Measurements from ENCODE around the gene HOMER2.
"Not testable (repeated sequence)": the region's sequence is repeated elsewhere in the genome, so short reads cannot be mapped to it uniquely, and the experiment has no call there.

The HOMER2 gene

DNA sequence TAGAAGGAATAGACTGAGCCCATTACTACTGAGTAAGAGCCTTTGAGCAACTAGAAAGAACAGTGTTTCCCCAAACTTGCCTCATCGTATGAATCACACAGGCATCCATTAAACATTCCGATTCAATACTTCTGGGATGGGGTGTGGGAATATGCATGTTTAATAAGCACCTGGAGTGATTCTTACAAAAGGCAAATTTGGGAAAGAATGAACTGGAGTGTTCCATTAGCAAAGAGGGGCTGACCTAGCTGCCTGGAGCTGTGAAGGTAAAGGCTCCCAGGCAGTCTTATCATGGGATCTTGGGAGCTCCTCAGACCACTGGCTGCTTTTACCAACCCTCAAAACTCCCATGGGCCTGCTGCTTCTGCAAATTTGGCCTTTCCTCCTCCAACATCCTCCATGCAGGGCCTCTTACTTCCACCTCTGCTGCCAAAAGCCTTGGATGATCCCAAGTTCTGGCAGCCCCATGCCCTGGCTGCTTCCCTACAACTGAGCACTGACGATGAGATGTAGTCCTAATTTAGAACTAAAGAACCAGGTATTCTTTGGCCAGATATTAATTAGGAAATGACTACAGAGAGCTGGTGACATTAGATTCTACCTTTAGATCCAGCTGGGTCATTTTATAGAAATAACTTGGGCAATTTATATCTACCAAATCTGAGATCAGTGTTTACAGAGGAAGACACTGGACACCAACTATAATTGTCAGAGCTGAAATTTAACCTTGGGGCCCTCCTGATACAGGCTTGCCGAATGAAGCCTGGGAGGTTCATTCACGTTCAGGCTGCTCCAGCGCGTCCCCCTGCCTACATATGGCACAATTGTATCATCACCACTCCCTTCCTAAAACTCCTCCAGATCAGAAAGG lies 11.2 kb upstream of the HOMER2 start:
- DNase-seq = no peak

DNA sequence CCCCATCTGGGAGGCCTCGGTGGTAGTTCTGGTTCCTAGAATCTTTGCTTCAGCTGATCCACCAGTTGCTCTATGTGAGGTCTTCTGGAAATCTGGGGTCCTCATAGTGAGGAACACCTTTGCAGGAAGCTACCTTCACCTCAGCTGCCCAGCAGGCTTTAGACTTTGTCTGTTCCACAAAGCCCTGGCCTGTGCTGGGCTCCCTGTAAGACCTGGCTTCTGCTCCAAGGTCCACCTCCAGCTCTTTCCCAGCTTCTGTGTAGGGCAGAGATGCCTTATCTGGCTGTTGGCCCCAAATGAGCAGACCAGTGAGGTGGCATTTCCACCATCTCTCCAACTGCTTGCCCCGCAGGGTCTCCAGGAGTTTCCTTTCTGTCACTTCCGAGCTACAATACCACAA lies 8.2 kb upstream of the HOMER2 start:
- no peak for DNase-seq

DNA sequence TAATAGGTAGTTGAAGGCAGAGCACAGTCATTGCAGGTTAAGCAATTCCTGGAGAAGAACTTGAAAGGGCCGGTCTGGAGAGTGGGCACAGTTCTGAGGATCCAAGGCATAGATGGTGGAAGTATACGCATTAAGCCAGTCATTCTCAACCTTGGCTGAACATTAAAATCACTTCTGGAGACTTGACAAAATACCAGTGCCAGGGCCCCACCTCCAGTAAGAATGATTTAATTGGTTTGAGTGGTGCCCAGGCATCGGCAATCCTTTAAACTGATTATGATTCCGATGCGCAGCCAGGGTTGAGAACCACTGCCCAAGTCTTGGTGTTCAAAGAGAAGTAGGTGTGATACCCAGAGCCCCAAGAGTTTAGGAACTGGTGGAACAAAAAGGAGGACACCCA lies 6.9 kb upstream of the HOMER2 start:
- DNase-seq = no peak

DNA sequence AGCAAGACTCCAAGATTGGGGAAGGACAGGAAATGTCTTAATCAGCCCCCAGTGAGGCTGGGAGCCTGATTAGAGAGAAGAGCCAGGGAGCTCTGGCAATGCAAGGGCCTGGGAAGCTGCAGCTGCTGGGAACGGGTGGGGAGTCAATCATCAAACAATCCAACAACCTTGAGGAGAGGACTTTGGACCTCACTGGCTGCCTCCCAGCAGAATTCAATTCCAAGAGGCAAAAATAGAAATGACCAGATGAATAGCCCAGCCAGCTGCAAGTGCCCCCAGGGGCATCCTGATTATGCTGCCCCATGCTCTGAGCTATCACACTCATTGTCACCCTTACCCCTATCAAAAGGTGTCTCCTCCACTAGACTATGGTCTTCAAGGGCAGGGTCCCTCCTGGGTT lies 6.1 kb upstream of the HOMER2 start:
- DNase-seq = no peak

GRCh38 chr15:82951472-82952157 lies 905 bp downstream of the HOMER2 start:
- no peak for DNase-seq

GRCh38 chr15:82950746-82951370 lies 1.7 kb downstream of the HOMER2 start:
- DNase-seq = no peak

DNA sequence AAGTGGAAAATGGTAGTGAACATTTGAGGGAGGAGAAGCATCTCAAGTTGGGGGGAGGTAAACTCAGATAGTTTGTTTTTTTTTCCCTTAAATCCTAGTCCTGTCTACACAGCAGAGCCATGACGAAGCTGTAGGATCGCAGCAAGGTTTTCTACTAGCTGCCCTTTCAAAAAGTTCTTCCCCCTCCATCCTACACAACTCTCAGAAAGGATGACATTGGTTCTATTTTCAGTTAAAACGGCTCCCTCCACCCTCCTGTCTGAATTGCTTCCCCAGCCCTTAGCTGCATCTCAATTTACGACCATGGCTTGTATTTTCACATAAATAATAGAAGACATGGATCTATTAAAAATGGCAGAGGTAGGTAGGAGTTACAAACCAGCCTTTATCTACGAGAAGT lies 2.2 kb downstream of the HOMER2 start:
- no peak for DNase-seq

GRCh38 chr15:82946155-82946701 lies 6.3 kb downstream of the HOMER2 start:
- no peak for DNase-seq

GRCh38 chr15:82945326-82945725 lies 7.2 kb downstream of the HOMER2 start:
- DNase-seq = no peak

GRCh38 chr15:82944821-82945220 lies 7.7 kb downstream of the HOMER2 start:
- no peak for DNase-seq

GRCh38 chr15:82944056-82944455 lies 8.5 kb downstream of the HOMER2 start:
- DNase-seq = no peak

- no peak for DNase-seq
These were observed 9.3 kb downstream of the HOMER2 start for GRCh38 chr15:82943176-82943575.

DNA sequence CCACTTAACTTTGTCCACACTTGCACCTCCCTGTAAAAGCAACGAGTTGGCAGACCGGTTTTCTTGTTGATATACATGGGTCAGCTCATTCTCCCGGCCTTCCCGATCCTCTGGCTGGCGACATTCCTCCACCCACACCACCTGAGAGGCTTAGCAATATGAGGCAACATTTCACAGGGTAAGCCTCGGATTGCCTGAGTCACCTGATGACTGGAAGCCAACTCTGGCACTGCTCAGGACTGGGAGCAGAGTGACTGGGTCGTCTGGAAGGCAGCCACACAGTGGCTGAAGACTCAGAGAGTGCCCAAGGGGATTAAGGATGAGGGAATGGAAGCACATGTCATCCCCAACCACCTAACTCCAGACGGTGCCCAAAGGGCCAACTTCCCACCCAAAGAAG lies 9.8 kb downstream of the HOMER2 start:
- DNase-seq = no peak

- DNase-seq = not testable (repeated sequence)
These were observed 12.8 kb downstream of the HOMER2 start for GRCh38 chr15:82939678-82940077.

GRCh38 chr15:82937712-82938058 lies 14.8 kb downstream of the HOMER2 start:
- no peak for DNase-seq

DNA sequence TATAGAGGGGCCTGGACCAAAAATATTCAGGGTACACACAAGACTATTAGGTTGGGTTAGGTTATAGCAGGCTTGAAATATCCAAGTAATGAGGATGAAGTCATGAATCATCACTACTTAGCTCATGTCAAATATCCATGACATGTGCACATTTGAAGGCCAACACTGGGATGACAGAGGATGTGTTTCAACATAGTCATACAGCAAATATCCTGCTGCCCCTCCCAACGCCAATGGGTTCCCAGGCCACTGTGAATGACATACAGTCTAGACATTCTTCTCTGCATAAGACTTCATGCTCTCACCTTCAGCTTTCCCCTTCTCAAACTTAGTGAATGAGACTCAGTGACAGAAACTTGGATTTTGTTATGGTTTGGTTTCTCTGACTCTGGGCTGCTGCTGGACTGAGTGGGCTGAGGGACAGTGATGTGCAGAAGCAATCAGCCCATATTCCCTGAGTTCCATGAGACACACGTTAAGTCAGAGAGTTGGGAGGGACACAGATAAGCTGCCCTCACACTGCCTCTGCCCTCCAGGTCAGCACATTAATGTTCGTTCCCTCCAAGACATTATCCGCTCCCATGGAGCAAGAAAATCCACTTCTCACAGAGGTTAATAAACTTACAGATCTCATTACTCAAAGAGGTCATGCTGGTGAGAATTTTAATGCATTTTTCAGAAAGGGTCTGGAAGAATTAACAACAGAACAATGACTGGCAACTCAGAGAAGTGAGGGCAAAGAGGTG lies 15.4 kb downstream of the HOMER2 start:
- DNase-seq = no peak

DNA sequence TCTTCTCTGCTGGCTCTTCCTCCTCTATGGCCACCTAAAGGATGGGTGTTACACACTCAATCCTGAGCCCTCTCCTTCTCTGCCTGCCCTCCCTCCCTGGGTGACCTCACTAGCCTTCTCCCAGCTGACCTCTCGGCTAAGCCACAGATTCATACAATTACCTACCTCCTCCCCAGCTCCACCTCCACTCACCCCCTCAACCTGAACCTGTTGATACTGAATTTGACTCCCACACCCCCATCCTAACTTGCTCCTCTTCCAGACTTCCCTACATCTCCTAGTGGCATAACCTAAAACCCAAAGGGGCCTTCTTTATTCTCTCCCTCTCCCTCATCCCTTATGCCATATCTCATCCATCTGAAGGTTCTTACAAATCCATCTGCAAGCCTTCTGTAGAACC lies 17.1 kb downstream of the HOMER2 start:
- no peak for DNase-seq

DNA sequence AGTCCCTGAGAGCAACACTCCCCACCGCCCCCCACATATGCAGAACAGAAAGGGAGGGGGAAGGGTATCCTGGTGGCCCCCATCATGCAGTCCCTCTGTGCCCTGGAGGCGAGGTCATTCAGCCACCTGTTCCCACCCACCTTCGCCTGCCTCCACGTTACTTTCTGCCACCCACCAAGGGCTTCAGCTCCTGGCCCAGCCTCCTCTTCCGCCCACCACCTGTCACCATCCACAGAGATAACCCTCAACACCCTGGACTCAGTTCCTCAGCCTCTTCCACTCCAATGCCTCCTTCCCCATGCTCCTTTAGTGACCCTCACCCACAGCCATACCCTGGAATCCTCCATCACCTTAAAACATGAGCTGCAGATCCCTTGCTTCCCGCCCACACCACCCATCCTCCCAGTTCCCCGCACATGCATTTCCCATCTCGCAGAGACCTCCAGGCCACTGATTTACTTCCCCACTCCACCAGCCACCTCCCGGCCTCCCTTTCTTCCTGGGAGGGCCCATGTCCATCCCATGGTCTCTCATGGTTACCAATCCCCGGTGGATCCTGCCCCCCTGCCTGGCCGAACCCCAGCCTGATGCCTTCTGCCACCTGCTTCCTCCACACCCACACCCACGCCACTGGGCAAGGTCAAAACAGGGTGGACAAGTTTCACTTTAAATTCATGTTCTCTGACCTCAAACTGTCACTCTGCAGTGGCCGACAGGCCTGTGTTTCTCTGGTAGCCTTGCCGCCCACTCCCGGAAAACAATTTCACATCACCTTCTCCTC lies 18.2 kb downstream of the HOMER2 start:
- DNase-seq = no peak

DNA sequence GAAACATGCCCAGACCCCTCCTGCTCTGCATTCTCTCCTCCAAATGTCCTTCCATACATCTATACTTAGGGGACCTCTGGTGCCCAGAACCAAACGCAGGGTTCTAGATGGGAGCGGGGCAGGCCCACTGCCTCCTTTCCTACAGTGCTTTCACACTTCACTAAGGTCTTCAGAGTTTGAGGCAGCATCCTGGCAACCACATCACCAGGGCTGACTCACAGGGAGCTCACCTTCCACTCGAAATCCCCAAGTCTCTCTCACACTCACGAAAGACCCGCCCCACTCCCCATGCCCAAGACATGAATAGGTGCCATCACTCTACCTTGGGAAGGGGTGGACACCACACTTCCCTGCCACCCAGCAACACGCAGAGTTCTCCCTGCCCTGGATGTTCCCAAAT lies 18.9 kb downstream of the HOMER2 start:
- no peak for DNase-seq

- DNase-seq = no peak
These were observed 21.3 kb downstream of the HOMER2 start for GRCh38 chr15:82931221-82931620.

- DNase-seq = no peak
These were observed 22.1 kb downstream of the HOMER2 start for GRCh38 chr15:82930461-82930860.

- DNase-seq = no peak
These were observed 23.8 kb downstream of the HOMER2 start for GRCh38 chr15:82928711-82929110.

All from NCI-H2081 treated with DMSO at 0.1 percent for 48 hours (cell line).